Sigmoid colon (tissue), 4 donors: ENCODE results near the gene STAT4.

Experiments used
- EP300 ChIP-seq, 4 donors: sonication (generic); formaldehyde crosslinking; IDR thresholded peaks; one replicate each; pipeline ENCODE4 v1.6.1; 2017; ENCODE audit warnings: antibody characterized with exemption in 4 of 4
- POLR2A ChIP-seq, 2 donors: fragments of 450-650 bp; IDR thresholded peaks; one replicate each; pipeline ENCODE4 v1.6.1; 2016; ENCODE audit warnings: antibody characterized with exemption in 2 of 2, mild to moderate bottlenecking in 2 of 2, moderate library complexity in 2 of 2
- POLR2AphosphoS5 ChIP-seq, 4 donors: sonication (generic); formaldehyde crosslinking; IDR thresholded peaks; one replicate each; pipeline ENCODE4 v1.6.1; 2017; ENCODE audit warnings: antibody characterized with exemption in 4 of 4
- TF ChIP-seq, protein P1 (sequence below), 4 experiments: fragments of 450-650 bp in 3 of 4; fragments of 200-600 bp in 1 of 4; IDR thresholded peaks; one replicate each; pipeline ENCODE4 v1.5.1; 2016 to 2019; ENCODE audit warnings: antibody characterized with exemption in 4 of 4, mild to moderate bottlenecking in 3 of 4, moderate library complexity in 2 of 4

DNA sequence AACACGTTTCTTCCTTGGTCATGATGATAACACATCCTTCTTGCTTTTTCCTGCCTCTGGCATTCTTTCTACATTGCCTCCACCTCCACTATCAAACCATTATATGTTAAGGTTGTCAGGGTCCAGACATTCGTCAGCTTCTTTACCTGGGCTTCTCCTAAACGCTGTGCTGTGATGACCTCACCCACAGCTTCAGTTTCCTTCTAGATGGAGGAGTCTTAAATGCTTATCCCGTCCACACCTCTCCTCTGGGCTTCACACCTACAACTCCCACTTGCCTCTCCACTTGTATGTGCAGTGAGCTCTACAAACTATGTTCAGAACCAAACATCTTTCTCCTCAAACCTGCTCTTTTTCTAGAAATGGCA lies 136.2 kb downstream of the STAT4 start:
- TF ChIP-seq, protein P1, sequence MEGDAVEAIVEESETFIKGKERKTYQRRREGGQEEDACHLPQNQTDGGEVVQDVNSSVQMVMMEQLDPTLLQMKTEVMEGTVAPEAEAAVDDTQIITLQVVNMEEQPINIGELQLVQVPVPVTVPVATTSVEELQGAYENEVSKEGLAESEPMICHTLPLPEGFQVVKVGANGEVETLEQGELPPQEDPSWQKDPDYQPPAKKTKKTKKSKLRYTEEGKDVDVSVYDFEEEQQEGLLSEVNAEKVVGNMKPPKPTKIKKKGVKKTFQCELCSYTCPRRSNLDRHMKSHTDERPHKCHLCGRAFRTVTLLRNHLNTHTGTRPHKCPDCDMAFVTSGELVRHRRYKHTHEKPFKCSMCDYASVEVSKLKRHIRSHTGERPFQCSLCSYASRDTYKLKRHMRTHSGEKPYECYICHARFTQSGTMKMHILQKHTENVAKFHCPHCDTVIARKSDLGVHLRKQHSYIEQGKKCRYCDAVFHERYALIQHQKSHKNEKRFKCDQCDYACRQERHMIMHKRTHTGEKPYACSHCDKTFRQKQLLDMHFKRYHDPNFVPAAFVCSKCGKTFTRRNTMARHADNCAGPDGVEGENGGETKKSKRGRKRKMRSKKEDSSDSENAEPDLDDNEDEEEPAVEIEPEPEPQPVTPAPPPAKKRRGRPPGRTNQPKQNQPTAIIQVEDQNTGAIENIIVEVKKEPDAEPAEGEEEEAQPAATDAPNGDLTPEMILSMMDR (IDR thresholded peaks at IDR 0.05): no peak
- TF ChIP-seq POLR2AphosphoS5 (IDR thresholded peaks at IDR 0.05) (no peak), POLR2A (IDR thresholded peaks at IDR 0.05) (no peak), EP300 (IDR thresholded peaks at IDR 0.05) (no peak)
